Fibroblast of the conjunctiva (primary cell): Measurements from ENCODE around the gene IL25.
A peak's percentile ranks its signal among the peaks of the same experiment; 100 is the strongest.

Source experiments
- DNase-seq: peaks from one replicate; pipeline ENCODE4 v3.0.0-alpha.2; 2010; ENCODE audit warnings: low read depth

The IL25 gene

DNA sequence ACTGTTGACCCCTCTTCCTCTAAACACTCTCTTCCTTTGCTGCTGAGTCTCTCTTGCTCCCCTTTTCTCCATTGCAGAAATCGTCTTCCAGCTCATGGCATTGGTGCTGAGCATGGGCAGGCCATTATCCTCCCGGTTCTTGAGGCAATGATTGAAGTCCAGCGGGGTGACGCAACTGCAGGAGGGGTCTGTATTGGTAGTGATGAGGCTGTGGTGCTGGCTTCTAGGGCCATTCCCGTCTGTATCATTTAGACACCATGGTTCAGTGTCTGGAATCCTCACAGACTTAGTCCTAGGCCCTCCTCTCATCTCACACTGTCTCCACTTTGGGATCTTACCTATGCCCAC lies 19.2 kb upstream of the IL25 start:
- no peak for DNase-seq

DNA sequence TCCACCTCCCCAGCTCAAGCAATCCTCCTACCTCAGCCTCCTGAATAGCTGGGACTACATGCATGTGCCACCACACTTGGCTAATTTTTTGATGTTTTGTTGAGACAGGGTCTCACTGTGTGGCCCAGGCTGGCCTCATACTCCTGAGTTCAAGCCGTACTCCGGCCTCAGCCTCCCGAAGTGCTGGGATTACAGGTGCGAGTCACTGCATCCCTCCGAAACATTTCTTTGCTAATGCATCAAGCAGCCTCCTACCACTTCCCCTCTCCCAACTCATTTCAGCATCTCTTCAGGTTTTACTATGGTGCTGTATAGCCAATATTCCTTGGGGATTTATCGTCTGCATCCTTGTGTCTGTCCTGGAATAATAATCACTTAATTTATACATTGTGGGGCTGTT lies 17.6 kb upstream of the IL25 start:
- no peak for DNase-seq

DNA sequence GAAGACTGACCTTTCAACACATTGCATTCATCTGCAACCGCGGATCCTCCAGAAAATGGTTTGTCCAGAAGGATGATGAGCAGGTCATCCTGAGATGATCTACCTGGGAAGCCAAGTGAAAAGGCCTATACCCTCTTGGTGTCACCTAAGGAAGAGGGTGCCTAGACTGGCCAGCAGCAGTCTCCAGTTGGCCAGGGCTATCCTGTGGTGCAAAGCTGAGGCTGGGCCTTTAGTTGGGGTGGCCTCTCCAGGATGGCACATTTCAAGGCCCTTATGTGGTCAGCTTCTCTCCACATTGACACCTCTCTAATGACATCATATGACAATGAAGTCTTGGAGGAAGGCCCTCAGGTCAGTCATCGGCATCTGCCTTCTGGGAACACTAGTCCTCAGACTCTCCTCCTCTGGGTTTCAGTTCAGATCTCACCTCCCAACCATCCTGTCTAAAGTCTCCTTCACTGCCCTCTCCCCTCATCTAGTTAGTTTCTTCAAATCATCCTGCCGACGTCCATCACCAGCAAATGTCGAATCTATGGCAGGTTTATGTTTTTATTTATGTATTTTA lies 16.7 kb upstream of the IL25 start:
- no peak for DNase-seq

DNA sequence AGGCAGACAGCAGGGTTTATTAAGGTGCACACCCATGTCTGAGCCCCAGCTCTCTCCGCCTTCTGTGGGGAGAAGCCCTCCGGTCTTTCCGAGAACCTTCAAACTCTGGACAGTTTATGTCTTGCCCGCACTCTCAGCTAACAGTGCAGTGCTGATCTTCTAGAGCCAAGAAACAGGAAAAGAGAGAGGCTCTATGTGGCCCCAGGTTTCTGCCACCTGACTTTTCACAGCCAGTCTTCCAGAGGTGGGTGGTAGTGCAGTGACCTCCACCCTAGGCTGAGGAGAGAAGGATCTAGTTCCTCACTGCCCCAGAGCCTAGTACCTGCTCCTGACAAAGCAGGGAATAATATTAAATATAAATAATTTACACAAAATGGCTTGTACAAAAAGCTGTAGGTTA lies 15.9 kb upstream of the IL25 start:
- no peak for DNase-seq

DNA sequence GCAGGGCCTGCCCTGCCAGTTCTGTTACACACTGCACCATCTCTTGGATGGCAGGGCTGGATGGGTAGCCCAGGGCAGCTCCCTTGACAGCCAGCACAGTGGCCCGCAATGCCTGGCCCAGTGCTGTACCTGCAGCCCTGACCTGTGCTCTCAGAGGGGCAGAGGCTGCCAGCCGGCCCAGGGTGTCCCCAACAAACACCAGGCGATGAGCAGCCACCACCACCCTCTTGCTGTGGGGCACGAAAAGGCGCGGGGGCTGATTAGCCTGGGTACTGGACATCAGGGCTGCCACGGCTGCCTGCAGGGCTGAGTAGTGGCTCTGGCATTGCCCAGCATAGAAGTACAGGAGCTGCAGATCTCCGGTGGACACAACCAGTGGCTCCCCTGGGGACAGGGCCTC lies 15.3 kb upstream of the IL25 start:
- DNase-seq, result no peak

DNA sequence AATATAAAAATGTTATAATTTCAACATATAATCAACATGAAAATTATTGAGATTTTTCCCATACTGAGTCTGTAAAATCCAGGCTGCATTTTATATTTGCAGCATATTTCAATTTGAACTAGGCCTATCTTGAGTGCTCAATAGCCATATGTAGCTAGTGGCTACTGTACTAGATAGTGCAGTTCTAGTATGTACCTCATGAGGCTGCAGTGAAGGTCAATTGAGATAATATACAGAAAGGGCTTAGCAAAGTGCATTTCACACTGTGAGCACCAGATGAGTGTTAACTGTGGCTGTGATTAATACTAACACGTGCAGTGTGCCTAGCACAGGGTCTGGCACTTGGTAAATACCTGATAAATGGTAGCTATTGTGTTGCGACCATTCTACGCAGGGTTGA lies 14.6 kb upstream of the IL25 start:
- DNase-seq, result no peak

DNA sequence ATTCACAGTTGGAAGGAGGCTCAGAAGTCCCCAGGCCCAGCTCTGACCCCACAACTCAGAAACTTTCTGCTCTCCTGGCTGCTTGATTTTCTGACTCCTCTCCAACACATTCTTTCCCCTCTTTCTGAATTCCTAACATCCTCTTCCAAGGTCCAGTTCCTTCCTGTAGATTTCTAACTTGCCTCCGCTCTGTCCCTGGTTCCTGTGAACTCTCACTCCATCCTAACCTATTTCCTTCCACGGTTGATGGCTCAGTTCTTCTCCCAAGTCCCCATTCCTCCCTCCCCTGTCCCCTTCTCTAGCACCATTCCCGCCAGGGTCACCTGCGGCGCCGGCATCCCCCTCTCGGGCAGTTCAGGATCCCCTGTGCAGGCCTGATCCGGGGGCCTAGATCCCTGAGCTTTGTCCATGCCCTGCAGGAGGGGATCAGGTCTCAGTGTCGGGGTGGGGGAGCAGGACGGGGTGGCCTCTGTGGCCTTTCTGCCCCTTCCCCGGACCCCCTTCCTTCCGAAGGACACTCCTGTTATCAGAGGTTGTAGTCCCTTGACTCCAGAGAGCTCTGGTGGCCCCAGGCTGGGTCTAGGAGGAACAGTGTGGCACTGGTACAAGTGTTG lies 13.9 kb upstream of the IL25 start:
- DNase-seq, result no peak

DNA sequence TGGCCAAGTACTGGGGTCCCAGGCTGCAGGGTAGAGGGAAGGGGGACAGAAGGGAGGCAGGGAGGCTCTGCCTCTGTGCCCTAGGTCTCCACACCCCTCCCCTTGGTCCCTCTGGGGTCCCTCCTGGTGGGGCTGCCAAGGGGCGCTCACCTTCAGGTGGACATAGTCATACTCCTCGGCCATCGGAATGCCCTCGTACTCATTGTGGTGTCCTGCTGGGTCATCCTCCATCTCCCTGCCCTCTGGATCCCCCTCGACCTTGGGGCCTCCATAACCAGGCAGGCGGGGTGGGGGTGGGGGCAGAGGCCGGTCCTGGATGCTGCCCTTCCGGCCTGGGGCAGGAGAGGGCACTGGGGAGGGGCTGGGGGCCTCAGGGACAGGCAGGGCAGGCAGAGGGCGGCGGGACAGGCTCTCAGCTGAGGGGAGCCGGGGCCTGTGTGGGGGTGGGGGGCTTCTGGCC lies 13.4 kb upstream of the IL25 start:
- DNase-seq, result no peak

DNA sequence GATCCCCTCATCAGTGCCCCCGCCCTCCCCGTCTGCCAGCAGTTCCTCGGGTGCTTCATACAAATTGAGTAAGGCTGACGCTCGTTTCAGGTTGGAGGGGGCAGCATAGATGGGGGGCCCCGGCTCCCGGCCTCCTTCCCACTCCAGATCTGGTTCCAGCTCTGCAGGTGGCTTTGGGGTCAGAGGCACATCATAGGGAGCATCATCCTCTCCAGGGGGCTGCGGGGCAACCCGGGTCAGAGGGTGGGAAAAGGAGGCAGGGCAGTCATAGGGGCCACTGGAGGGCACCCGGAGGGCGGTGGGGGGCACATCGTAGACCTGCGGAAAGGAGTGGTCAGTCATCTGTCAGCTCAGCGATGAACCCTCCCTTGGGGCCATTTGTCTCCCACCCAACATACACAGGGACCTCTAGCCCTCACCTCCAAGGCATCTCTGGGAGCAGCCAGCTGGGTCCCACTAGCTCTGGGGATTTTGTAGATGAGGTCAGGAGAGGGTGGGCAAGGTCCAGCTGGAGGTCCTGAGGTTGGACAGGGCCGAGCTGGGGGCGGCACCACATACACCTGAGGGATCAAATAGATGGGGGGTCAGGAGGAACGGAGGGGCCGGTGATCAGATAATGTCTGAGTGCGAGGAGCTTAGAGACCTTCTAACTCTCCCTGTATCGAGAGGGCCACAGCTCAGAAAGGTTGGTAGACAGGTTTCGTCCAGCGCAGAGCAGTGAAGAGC lies 12.7 kb upstream of the IL25 start:
- DNase-seq, result no peak

DNA sequence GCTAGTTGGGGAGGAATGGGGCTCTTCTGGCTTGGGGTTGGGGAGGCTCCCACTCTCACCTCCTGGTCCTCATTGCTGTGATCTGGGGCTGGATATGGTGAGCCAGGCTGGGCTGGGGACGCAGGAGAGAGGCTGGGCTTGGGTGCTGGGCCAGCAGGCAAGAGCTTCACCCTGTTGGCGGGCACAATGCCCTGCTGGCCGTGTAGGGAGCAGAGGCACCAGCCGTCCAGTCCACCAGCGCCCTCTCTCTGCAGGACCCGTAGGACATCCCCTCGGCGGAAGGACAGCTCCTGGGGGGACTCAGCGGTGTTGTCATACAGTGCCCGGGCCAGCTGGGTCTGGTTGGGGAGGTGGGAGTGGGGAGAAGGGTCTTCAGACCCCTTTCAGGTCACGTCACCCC lies 12.1 kb upstream of the IL25 start:
- DNase-seq, result no peak

DNA sequence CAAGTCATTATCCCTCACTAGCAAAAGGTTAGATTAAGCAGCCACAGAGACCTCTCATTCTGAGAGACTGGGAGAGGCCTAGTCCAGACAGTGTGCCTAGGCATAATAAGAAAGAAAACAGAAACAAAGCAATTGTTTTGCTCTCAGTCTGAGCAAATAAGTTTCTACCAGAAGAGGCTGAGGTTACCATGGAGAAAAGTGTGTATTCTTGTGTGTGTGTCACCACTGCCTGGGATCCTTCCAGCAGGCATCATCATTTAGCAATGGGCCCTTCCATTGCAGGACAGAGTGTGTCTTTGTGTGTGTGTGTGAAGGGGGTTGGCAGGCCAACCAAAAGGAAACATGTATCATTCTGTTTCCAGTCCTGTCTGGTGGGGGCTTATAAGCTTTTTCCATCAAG lies 11.3 kb upstream of the IL25 start:
- peak; percentile 38 for DNase-seq

DNA sequence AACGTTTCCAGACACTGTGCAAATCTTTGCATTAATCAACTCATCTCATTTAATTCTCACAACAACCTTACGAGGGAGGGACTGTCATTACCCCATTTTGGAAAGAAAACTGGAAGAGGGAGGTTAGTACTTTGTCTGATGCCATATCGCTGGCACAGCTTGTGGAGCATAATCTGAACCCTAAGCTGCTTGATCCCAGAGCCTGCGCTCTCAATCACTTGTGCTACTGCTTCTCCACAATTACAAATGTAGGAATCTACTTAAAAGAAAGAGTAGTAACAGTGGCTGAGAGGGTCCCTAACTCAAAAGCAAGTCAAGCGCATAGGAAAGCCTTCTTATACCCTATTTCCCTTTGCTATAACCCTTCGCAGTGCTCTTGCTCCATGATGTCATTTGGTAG lies 10.8 kb upstream of the IL25 start:
- DNase-seq, result no peak

DNA sequence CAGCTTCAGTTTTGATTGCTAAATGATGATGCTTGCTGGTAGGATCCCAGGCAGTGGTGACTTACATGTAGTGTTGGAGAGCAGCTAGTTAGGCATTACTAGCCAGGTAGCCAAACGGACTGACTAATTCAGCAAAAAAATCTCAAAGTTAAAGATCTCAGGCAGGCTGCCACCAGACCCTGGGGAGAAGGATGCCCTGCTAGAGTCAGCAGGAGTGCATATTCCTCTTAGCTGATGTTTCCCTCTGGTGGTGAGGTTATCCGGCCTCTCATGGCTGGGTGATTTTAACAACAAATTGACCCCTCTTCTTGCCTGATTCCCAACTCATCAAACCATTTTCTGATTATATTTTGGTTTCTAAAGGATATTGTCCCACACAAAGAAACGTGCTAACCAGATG lies 10.4 kb upstream of the IL25 start:
- DNase-seq, result no peak

DNA sequence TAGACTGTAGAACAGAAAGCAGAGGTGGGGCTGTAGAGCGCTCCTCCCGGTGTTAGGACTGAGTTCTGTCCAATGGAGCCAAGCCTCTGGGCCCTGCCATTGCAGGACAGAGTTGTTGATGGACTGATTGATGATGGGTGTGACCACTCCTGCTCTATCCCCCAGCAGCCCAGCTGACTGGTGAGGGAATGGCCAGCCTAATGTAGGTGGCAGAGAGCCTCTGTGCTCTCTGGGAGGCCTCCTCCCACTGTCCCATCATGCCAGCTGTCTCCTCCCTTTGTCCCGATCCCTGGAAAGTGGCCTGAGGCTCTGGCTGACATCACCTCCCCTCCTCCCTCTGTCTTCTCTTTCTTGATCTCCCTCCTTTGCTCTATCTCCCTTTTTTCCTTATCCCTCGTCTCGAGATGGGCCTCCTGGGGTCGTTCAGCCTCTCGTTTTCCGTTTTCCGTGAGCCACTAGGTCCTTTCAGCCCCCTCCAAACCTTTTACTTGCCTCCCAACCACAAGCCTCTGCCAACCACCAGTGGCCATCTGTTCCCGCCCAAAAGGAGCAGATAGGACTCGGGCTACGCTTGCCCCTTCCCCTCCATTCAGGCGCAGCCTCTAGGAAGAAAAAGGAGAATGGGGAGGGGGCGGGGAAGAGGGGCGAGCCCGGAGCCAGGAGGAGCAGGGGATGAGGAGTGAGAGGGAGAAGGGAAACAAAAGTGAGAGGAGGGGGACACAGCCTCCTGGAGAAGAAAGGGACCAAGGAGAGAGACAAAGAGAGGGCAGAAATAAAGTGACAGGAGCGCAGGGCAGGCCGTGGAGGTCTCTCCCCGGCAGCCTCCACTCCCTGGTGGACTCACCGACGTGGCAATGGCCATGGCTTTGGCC lies 8.2 kb upstream of the IL25 start:
- no peak for DNase-seq

DNA sequence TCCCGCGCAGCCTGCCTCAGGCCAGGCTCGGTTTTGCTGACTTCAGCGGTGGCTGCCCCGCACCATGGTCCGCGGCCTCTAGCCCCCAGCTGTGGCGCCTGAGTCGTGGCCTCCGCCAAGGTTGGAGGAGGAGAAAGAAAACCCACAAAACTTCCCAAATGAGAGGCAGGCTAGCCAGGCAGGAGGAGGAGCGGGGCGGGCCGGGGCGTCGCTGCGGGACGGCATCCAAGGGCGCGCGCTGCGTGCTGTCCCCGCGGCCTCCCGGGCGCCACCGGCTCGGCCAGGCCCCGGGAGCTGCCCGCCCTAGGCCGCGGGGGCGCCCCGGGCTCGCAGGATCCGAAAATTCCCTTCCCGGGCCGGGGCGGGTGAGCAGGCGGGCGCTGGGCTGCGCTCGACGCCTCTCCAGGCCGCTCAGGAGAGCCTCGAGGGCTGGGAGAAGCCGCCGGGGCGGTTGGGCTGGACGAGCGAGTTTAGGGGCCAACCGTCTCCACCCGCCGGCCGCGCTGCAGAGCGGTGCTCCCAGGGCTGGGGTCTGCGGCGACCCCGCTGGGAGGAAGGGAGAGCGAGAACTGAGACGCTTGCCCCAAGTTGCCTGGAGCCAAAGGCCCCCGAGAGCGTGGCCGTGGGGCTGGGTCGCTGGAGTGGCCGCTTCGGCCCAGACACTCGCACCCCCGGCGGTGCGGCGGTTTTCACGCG lies 7.4 kb upstream of the IL25 start, which contains the start of gene EFS:
Gene EFS (minus strand): TSS at position 137 of the 696 bp plus-strand sequence. CDS start 147 bp downstream, outside the sequence.
- no peak for DNase-seq

DNA sequence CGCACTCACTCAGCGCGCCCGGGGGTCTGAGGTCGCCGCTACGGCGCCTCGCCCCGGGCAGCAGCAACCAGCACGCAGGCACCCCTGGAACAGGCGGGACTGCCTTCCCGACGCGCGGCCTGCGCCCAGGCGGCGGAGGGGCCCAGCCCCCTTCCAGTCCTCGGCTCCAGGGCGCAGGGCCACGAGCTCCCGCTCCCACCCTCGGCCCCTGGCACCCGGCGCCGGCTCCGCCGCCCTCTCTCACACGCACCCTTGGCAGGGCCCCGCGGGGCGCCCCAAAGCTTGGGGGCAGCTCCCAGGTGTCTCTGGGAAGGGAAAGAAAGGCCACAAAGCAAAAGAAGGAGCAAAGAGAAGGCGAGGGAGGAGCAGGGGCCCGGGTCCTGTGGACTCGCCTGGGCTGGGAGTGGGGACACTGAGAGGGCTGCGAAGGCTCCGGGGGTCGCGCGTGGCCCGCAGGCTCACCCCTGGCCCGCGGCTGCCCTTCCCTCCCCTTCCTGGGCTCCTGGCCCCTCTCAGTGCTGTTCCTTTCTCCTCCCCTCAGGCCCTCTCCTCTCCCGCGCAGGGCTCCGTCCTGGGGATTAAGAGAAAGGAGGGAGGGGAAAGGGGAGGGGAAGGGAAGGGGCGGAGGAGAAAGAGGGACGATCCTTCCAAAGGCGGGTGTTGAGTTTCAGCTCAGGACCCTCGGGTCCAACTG lies 6.7 kb upstream of the IL25 start:
- DNase-seq, result peak; percentile 34

DNA sequence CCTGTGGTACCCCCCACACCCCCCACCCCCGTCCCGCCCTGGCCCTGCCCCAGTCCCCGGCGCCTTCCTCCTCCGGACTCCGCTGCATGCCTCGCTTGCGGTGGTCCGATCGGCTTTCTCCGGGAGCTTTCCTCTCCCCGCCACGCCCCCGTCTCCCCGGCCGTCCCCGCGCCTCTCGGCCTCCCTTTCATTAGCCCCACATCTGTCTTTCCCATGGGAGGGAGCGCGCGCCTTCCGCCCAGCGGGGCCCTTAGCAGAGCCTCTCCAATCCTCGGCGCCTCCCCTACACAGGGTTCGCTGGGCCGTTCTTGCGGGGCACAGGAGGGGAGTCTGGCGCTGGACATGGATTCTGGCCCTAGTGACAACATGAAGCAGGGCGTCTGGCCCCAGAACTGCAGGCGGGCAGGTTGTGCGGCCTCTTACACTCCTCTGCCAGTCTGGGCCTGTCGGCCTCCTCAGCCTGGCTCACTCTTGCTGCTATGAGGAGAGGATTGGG lies 6.1 kb upstream of the IL25 start:
- DNase-seq, result no peak

DNA sequence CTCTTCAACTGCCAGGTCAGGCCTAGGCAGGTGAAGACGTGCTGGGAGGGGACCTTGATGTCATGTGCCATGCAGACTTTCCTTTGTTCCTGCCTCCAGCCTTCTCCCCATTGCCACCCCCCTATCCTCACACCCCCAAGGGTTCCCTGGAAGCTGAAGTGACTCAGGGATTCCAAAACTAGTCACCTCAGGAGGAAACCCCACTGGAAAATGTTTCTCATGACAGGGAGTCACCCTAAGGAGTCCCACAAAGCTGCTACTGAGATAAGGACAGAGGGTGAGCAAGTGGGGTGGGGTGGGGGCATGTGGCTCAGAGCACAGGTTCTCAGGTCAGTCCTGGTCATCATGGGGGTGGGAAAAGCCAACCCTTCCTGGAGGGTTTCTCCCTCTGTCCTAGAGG lies 2.4 kb upstream of the IL25 start:
- no peak for DNase-seq

DNA sequence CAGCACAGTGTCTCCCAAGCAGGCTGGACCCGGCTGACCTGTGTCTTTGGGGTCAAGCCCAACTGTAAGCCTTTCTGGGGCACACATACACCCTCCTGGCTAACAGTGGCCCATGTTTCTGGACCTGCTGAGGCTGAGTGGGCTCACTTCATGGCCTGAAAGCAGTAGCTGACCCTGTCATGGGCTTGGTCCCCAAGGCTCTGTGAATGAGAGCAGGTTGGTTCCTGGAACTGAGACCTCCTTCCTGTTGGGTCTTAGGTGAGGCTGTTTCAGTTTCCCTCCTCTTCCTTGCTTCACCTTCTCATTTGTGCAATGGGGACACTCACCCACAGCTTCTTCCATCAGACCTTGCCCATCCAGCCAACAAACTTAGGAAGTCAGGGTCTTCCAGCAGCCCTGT lies 744 bp upstream of the IL25 start:
- no peak for DNase-seq

DNA sequence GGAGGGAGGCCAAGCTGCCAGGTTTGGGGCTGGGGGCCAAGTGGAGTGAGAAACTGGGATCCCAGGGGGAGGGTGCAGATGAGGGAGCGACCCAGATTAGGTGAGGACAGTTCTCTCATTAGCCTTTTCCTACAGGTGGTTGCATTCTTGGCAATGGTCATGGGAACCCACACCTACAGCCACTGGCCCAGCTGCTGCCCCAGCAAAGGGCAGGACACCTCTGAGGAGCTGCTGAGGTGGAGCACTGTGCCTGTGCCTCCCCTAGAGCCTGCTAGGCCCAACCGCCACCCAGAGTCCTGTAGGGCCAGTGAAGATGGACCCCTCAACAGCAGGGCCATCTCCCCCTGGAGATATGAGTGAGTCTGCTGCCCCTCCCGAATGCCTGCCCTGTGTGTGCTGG lies 432 bp downstream of the IL25 start:
- no peak for DNase-seq

DNA sequence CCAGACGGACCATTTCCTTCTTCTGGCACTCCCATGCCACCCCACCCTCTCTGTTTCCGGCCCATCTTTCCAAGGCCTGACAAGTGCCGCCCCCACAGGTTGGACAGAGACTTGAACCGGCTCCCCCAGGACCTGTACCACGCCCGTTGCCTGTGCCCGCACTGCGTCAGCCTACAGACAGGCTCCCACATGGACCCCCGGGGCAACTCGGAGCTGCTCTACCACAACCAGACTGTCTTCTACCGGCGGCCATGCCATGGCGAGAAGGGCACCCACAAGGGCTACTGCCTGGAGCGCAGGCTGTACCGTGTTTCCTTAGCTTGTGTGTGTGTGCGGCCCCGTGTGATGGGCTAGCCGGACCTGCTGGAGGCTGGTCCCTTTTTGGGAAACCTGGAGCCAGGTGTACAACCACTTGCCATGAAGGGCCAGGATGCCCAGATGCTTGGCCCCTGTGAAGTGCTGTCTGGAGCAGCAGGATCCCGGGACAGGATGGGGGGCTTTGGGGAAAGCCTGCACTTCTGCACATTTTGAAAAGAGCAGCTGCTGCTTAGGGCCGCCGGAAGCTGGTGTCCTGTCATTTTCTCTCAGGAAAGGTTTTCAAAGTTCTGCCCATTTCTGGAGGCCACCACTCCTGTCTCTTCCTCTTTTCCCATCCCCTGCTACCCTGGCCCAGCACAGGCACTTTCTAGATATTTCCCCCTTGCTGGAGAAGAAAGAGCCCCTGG lies 3.1 kb downstream of the IL25 start:
- DNase-seq, result no peak
